ENCODE data around the gene ITPR1.

DNA sequence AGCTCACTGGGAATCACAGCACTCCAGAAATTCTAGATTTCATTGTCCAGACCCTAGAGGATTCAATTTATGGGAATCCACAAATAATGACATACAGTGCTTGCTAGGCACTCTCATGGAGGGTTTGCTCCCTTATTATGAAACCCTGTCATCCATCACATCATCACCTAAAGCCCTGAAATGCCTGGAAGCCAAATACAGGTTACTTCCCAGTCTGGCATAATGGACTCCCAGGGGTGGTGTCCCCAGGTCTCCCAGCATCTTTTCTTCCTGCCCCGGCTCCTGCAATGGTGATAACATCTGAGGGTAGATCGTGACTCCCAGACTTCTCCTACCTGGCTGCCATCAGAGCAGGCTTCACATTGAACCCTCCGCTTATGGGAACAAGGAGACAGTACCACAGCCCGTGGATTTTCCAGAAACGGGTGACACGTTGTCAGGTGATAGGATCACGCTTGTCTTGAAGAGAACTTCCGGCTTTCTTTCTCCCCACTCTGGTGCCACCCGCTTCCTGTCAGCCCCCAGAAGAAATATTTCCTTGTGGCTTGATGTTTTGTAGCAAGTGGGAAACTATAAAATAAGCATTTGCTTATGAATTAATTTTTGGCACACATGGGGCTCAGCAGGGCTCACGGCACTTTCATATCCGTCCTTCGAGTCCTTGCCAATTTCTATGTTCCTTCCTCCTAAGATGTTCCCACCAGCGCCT lies 247.4 kb downstream of the ITPR1 start:
- TF ChIP-seq CTCF (conservative IDR thresholded peaks at IDR 0.05 in 1 of 2, IDR thresholded peaks at IDR 0.05 in 1 of 2; ENCODE audit: extremely low read depth in 1 of 2, insufficient read depth in 1 of 2, low read depth in 1 of 2, low read length in 2 of 2) (no peak), EZH2 (IDR thresholded peaks at IDR 0.05; ENCODE audit: borderline replicate concordance, low read length) (no peak)
